T follicular helper cell (primary cell): ENCODE measurements around the gene ZNF280C.
"Not testable (repeated sequence)": the region's sequence is repeated elsewhere in the genome, so short reads cannot be mapped to it uniquely, and the experiment has no call there.

Experiments used
- DNase-seq: peaks from one replicate; pipeline ENCODE4 v3.0.0-alpha.2; 2020; ENCODE audit warnings: low read depth

Gene ZNF280C

DNA sequence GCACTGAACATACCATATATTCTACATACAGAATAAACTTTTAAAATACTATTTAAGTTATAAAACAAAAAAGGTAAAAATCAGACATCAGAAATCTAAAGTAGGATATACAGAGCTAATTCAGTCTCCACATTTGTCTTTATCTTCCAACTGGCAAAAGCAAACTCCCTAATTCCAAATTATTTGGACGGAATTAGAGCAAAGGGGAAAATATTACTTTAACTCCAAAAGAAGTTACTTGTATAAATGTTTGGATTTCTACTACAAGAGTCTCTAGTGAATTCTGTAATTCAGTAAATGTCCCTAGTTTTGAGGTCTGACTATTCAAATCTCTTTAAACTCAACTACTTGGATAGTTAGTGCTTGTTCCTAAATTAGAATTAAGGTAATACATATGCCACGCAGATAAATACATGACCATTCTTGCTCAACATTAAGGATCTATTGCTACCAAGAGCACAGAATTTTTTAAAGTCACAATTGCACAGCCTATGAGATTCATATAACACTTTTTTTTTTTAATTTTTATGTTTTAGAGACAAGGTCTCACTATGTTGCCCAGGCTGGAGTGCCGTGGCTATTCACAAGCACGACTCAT lies 7.3 kb downstream of the ZNF280C start:
- DNase-seq: no peak

DNA sequence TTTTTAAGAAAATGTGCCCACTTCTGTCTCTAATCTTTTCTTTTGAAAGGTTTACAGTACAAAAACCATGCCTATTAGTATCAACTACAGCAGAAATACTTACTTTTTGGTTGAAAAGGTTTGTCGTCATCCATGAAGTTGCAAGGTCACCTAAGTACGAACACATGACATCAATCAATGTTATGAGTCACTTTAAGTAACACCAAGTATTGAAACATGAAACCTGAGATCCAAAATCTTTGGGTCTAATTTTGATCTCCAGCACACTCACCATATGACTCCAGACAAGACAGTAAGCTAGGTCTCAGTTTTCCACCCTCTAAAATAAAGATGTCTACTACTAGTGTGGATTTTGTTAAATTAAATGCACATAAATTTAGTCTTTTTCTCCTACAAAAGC lies 8.4 kb downstream of the ZNF280C start:
- no peak for DNase-seq

DNA sequence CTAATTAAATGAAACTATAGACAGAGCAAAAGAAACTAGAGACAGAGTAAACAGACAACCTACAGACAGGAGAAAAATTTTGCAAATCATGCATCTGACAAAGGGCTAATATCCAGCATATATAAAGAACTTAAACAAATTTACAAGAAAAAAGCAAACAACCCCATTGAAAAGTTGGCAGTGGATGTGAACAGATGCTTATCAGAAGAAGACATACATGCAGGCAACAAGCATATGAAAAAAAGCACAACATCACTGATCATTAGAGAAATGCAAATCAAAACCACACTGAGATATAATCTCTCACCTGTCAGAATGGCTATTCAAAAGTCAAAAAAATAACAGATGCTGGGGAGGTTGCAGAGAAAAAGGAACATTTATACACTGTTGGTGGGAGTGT lies 14.8 kb downstream of the ZNF280C start:
- no peak for DNase-seq

DNA sequence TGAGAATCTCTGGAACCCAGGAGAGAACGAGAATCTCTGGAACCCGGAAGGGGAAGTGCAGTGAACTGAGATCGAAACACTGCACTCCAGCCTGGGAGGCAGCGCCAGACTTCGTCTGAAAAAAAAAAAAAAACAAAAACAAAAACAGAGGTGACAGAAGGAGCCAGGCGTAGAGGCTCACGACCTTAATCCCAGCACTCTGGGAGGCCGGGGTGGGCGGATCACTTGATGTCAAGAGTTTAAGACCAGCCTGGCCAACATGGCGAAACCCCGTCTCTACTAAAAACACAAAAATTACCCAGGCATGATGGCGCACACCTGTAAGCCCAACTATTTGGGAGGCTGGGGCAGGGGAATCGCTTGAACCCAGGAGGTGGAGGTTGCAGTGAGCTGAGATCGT lies 17.0 kb downstream of the ZNF280C start:
- no peak for DNase-seq

DNA sequence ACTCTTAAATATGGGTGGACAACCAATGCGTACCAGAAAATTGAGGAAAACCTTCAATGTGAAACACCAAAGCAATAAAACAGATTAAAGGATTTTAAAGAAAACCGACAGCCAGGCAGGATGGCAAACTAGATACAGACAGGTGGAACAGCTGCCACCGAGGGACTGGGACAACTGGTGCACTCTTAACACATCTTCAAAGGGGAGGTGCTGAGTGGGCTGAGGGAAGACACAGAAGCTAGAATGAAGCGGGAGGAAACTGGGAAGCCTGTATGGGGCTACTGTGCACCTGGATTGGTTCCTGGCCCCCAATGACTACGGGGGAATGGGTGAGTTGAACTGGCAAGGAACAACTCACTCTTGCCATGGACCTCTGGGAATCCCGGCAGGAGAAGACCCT lies 20.7 kb downstream of the ZNF280C start:
- DNase-seq: no peak

DNA sequence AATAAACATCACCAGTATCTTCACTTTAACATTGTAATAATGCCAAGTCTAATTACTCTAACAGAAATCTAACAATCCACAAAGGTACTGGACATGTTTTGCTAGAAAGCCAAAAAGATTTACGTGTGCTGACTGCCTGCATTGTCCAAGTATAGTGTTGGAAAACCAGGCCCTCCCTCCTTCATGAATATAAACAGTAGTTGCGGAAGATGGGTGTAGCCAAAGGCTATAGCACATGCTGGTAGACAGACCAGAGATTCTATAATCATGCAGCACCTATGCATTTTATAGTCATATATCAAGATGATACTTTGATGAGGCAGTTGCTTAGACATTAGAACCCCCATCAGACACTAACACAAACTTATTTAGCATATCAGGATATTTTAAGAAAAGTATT lies 22.6 kb downstream of the ZNF280C start:
- no peak for DNase-seq

DNA sequence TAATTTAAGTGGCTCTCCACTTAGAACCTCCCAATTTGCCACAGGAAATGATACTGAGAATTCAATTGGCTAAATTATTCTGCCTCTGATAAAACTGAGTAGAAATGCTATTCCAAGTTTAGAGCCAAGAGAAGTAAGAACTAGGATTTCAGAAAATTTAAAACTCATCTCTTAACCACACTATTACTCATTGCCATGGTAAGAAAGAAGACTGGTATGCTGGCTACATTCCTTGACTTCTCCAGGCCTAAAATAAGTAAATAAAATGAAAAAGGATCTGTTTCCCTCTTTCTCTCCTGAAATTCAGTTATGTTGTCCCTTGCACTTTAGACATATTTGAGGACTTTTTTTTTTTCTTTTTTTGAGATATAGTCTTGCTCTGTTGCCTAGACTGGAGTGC lies 23.3 kb downstream of the ZNF280C start:
- no peak for DNase-seq

DNA sequence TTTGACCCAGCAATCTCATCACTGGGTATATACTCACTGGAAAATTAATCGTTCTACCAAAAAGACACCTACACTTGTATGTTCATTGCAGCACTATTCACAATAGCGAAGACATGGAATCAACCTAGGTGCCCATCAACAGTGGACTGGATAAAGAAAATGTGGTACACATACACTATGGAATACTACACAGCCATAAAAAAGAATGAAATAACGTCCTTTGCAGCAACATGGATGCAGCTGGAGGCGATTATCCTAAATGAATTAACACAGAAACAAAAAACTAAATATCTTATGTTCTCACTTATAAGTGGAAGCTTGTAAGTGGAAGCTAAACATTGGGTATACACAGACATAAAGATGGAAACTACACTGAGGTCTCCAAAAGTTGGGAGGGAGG lies 37.5 kb downstream of the ZNF280C start:
- not testable (repeated sequence) for DNase-seq

DNA sequence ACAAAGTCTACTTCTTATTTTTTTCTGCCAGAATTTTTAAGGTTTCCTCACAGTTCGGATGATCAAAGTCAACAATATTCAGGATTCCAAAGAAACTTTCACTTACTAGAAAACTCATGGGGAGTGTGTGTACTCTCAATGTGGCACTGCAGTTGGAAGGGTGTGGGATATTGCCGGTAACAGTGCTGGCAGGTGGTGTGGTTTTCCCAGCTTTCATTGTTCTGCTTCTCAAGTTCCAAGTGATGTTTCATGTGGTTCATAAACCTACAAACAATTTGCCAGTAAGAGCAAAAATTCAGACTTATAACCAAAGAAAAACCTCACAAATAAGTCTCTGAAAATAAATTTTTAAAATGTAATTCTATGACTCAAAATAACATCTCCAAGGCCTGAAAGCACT lies 39.8 kb downstream of the ZNF280C start:
- no peak for DNase-seq

DNA sequence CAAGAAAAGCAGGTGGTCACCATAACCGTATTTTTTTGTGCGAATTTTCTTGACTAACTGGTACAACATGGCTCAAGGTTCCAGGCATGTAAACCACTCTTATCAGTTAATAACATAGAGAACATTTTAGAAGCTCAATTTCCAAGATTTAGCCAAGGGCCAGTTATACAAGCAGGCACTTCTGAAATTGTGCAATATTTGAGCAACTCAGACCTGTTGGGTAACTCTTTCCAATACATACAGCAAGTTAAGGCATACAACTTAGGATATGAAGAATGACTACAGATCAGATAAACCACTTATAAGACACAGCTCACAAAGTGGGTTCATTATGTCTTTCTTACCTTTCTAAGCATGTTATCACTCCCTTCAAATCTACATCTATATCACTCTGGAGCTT lies 43.9 kb downstream of the ZNF280C start:
- no peak for DNase-seq

DNA sequence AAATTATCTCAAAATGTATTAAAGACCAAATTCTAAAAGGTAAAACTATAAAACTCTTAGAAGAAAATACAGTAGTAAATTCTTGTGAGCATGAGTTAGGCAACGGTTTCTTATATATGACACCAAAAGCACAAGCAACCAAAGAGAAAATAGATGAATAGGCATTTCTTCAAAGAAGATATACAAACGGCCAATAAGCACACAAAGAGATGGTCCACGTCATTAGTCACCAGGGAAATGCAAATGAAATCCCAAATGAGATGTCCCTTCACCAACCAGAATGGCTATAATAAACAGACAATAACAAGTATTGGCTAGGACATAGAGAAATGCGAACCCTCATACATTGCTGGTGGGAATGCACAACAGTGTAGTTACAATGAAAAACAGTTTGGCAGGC lies 52.4 kb downstream of the ZNF280C start:
- no peak for DNase-seq

DNA sequence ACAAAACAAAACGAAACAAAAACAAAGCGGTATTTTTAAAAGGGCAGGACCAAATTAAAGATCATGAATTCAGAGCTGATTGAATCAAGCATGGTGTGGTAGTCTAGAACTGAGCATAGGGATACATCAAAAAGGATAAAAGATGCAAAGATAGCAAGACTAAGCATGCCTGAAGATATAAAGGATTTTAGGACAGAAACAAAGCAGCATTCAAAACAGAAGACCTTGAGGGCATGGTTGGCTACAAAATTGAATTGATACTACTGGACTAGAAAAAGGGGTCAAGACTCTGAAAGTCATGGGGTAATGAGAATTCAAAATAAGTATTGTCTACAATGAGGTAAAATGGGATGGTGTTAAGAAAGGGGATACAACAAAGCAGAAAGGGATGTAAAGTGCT lies 55.3 kb downstream of the ZNF280C start:
- no peak for DNase-seq

DNA sequence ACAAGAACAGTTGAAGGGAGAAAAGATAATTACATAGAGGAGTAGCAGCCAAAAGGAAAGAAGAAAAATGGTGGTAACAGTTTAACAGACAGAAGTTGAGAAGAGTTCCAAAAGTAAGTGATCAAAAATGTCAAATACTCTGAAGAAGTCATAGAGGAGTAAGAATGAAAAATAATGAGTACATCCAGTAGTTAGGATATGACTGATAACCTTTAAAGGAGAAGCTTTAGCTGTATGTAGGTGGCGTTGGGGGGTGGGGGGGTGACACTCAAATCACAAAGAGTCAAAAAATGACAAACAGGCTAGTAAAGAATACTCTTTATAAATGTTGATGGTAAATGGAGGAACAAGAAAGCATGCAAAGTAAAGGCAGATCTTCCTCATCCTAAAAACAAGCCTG lies 56.3 kb downstream of the ZNF280C start:
- DNase-seq: no peak

DNA sequence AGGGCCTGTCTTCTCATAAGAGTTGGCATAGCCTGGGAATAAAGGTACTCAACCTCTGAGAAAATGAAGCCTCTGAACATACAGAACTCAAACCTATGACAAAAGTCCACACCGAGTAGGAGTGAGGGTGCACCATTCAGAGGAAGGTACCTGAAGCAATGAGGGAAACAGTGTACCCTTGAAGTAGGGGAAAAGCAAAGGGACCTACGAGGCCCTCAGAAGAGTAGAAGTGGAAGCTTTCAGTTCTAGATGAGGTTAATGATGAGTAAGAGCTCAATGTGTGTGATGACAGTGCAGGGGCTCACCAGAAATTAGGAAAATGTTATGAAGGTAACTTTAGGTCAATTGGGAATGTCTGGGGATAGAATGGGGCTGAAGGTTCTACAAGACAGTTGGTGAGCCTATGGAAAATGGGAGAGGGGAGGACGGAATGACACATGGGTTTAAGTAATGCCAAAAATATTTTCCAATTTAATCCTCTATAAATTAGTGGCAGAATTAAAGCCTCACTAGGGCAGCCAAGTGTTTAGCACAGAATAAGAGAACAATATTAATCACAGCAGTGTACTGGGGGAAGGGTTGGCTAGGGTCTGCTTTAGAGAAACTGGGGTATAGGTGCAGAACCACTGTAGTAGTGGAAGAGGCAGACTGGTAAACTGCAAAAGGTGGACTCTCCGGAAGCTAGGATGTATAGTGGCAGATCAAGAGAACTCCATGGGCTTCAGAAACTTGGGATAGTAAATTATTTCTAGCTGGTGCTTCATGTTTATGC lies 57.1 kb downstream of the ZNF280C start:
- DNase-seq: no peak

DNA sequence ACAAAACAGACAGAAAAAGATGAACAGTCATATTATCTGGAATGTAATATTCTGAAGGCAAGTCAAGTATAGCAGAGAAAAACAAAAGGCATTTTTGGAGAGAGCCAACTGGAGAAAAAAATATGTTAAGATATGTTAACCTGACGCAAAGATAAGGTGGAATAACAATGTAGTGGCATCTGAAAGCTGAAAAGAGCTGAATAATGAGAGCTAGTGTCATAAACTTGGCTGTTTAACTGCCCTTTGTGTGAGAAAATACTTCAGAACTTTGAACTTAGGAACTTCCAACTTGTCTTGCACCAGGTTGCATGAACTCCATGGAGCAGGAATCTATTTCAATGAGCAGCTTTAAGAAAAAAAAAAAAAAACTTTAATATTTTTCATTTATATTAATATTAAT lies 64.1 kb downstream of the ZNF280C start:
- DNase-seq: no peak

DNA sequence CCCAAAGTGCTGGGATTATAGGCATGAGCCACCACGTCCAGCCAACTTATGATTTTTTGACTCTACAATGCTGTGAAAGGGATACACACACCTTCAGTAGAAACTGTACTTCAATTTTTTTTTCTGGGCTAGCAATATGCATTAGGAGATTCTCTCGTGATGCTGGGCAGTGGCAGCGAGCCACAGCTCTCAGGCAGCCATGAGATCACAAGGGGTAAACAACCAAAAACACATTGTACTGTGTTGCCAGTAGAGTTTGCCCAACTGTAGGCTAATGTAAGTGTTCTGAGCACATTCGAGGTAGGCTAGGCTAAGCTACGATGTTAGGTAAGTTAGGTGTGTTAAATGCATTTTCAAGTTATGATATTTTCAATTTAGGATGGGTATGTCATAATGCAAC lies 71.2 kb downstream of the ZNF280C start:
- no peak for DNase-seq

DNA sequence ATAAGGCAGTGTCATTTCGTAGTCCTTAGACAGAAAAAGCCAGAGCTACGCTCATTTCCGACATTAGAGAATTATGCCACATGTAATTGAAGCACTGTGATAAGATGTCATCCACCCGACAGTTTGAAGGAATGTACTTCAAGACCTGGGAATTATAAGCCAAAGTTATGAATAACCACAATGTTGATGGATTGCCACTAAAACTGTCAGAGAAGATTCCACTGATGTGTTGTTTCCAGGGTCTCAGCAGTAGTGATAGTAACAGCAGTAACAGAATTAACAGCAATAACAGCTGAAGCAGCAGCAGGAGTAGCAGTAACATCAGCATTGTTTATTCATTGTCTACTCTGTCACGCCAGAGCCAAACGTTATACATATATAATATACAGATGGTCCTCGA lies 72.2 kb downstream of the ZNF280C start:
- no peak for DNase-seq

DNA sequence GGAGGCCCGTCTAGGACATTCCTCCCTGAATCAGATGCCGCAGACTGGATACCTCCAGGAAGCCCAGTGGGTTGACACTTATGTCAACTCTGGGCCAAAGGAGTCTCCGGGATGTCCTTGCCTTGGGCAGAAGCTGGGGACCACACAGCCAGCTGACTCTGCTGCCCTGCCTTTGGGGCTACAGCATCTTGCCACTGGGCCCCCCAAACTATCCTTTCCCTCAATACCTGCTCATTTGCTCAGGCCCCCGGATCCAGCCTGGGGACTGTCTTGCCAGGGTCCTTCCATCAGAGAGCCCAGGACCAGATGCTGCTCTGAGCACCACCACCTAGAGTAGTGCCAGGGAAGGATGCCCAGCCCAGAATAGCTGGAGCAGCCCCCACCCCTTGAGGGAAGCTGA lies 77.9 kb downstream of the ZNF280C start:
- DNase-seq: no peak

DNA sequence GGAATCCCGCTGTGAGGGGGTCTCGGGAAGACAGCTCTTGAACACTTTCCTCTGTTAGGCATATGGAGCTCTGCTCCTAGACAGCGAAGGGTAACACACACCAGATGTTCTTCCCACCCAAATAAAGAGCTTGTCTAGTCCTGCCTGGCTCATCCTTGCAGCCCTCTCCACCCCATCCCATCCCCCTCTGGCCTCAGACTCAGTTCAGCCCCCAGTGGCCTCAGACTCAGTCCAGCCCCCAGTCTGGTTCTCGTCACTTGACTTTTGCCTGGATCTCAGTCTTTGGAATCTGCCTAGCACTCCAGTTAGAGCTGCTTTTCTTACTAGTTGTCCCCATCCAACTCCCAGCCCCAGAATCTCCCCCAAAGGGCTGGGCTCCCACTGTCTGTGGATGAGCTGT lies 82.0 kb downstream of the ZNF280C start:
- DNase-seq: no peak

DNA sequence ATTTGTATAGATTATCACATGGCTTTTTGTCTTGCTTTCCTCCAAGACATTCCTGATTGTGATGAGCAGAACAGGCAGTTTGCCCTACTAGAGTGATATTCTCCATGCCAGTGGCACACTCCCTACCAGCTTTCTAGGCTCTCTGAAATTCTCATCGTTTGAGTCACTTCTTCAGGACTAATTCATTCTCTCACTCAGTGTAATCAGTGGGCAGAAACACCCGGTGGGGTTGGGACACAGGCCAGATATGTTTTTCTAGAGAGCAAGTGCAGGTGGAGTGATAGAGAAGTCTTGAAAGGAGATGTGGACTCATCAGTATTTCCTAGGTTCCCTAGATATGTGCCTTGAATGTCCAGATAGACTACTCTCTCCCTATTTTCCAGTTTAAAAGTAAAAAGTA lies 83.8 kb downstream of the ZNF280C start:
- DNase-seq: no peak

DNA sequence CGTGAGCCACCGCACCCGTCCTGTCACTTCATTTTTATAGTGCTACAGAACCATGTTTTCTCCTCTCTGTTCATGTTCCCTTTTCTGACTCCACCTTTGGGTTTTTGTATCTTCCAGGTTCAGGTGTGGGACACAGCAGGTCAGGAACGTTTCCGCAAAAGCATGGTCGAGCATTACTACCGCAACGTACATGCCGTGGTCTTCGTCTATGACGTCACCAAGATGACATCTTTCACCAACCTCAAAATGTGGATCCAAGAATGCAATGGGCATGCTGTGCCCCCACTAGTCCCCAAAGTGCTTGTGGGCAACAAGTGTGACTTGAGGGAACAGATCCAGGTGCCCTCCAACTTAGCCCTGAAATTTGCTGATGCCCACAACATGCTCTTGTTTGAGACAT lies 84.5 kb downstream of the ZNF280C start:
- DNase-seq: no peak

DNA sequence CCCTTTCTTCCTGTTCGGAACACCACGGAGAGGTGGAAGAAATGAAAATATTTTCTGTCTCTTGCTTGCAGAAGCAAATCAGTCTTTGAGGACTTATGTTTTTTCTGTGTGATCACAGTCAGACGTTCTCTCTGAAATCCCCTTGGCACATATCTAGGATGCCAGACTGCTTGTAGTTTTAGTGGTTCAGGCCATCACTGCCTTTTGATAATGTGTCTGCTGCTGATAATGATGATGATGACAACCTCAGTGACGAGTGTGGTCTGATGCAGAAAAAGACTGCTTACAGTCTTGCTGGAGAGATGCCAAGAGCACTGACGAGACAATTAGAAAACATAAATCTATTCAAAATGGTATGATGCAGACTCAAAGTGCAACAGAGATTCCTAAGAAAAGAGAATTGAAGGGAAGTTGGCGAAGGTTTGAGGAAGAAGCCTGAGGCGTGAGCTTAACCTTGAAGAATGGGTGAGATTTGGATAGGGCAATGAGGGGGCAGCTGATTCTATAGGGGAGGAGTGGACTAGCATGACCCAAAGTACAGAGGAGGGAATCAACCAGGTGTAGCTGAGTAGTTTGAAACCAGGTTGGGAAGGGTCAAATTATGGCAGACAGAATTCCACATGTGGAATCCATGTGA lies 89.0 kb downstream of the ZNF280C start:
- DNase-seq: no peak

DNA sequence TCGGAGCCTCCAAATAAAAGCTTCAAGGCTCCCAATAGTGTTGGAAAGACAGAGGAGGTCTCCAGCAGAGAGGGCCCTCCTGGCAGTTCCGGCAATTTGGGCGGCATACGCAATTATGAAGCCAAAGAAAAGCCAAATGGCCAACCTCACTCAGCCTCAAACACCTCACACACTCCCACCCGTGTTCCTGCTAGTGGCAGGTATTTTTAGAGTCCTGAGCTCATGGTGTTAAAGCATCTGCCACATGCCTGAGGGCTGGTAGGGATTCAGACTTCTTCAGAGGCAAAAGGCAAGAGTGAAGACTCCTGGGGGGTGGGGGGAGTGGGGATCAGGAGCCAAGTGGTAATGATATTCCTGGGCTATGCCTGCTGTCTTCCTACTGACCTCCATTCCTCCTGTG lies 89.5 kb downstream of the ZNF280C start:
- DNase-seq: no peak

DNA sequence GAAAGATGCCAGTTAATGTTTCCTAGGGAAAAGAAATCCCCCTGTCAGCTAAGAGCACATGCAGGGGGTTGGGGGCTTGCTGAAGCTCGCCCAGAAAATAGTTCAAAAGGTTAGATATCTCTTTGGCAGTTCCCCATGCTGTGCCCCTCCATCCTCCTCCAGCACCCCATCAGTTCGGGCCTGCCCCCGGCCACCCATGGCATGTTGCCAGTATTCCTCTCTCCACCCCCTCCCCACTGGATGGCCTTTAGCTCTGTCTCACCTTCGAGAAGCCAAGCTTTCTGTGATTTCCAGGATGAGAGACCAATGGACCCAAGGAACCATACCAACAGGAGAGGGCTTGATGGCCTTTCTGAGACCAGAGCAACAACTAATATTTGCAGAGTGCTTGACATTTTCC lies 91.8 kb downstream of the ZNF280C start:
- no peak for DNase-seq
